ENCODE data around the gene FN3KRP. TPM values are rescaled to one million over a fixed set of nuclear protein-coding genes. Genes with fewer than 3 reads are reported as not detected.
A peak's percentile ranks its signal among the peaks of the same experiment; 100 is the strongest.
"Not testable (repeated sequence)": the region's sequence is repeated elsewhere in the genome, so short reads cannot be mapped to it uniquely, and the experiment has no call there.

FN3KRP gene
- total RNA-seq, 1 experiment from 2014 or later: 53.4 TPM

GRCh38 chr17:82734987-82735866, 18.7 kb downstream of the FN3KRP start, which contains the start of gene FN3K:
Gene FN3K, plus strand, starts transcription at chr17:82735615. Its CDS starts 22 bp downstream, at chr17:82735637.
- peak within 1 kb of the TSS; percentile 47 for H3K4me3 ChIP-seq
- H3K27me3 ChIP-seq (replicated peaks): no peaks in the 10 kb centered on the region
- peaks cover 25% of the 10 kb centered on the region for H3K9me3 ChIP-seq (replicated peaks)
- DNase-seq (ENCODE audit: low read depth in 1 of 2, low spot score in 2 of 2): peak in 1 of 2 experiments; percentile 58
- peaks cover 39% of the 10 kb centered on the region for H3K36me3 ChIP-seq
- peaks cover 6% of the 10 kb centered on the region for H3K4me1 ChIP-seq (replicated peaks)
- no peak within 1 kb of the TSS for H3K27ac ChIP-seq

GRCh38 chr17:82736511-82737185, 20.1 kb downstream of the FN3KRP start:
- no peak overlapping the region for H3K27ac ChIP-seq
- H3K4me3 ChIP-seq: no peak overlapping the region
- peaks cover 30% of the 10 kb centered on the region for H3K36me3 ChIP-seq
- peaks cover 6% of the 10 kb centered on the region for H3K4me1 ChIP-seq (replicated peaks)
- H3K27me3 ChIP-seq (replicated peaks): no peaks in the 10 kb centered on the region
- H3K9me3 ChIP-seq (replicated peaks): peaks cover 25% of the 10 kb centered on the region
- DNase-seq (ENCODE audit: low read depth in 1 of 2, low spot score in 2 of 2): no peak

GRCh38 chr17:82737967-82738877, 21.7 kb downstream of the FN3KRP start:
- peaks cover 15% of the 10 kb centered on the region for H3K9me3 ChIP-seq (replicated peaks)
- H3K27ac ChIP-seq: no peak overlapping the region
- no peak overlapping the region for H3K4me3 ChIP-seq
- no peaks in the 10 kb centered on the region for H3K27me3 ChIP-seq (replicated peaks)
- no peak for DNase-seq (ENCODE audit: low read depth in 1 of 2, low spot score in 2 of 2)
- peaks cover 14% of the 10 kb centered on the region for H3K36me3 ChIP-seq
- peaks cover 6% of the 10 kb centered on the region for H3K4me1 ChIP-seq (replicated peaks)

- no peak for DNase-seq (ENCODE audit: low read depth in 1 of 2, low spot score in 2 of 2)
- Histone ChIP-seq H3K9me3 (replicated peaks) (no peaks in the 10 kb centered on the region), H3K4me1 (replicated peaks) (no peaks in the 10 kb centered on the region), H3K27me3 (replicated peaks) (no peaks in the 10 kb centered on the region), H3K4me3 (no peak overlapping the region), H3K36me3 (no peaks in the 10 kb centered on the region), H3K27ac (no peak overlapping the region)
These were observed 24.6 kb downstream of the FN3KRP start for GRCh38 chr17:82740906-82741759.

GRCh38 chr17:82743344-82744219, 27.1 kb downstream of the FN3KRP start:
- Histone ChIP-seq H3K27me3 (replicated peaks) (no peaks in the 10 kb centered on the region), H3K9me3 (replicated peaks) (0 out of 2 replicates have a peak, but pooled peaks cover 2% of the 10 kb centered on the region), H3K4me1 (replicated peaks) (no peaks in the 10 kb centered on the region), H3K4me3 (no peak overlapping the region), H3K27ac (no peak overlapping the region), H3K36me3 (no peaks in the 10 kb centered on the region)
- no peak for DNase-seq (ENCODE audit: low read depth in 1 of 2, low spot score in 2 of 2)

- not testable (repeated sequence) for H3K36me3 ChIP-seq; H3K4me1 ChIP-seq (replicated peaks); H3K27ac ChIP-seq; H3K4me3 ChIP-seq; DNase-seq (ENCODE audit: low read depth in 1 of 2, low spot score in 2 of 2); H3K9me3 ChIP-seq (replicated peaks); H3K27me3 ChIP-seq (replicated peaks)
These were observed 28.2 kb downstream of the FN3KRP start for GRCh38 chr17:82744736-82745135.

- Histone ChIP-seq H3K4me1 (replicated peaks) (no peaks in the 10 kb centered on the region), H3K4me3 (no peak overlapping the region), H3K36me3 (no peaks in the 10 kb centered on the region), H3K27ac (no peak overlapping the region), H3K9me3 (replicated peaks) (peaks cover 9% of the 10 kb centered on the region), H3K27me3 (replicated peaks) (no peaks in the 10 kb centered on the region)
- no peak for DNase-seq (ENCODE audit: low read depth in 1 of 2, low spot score in 2 of 2)
These were observed 29.0 kb downstream of the FN3KRP start for GRCh38 chr17:82745524-82745923.

- Histone ChIP-seq H3K4me1 (replicated peaks) (peaks cover 11% of the 10 kb centered on the region; the same call in 1 of the 2 replicates), H3K36me3 (peaks cover 10% of the 10 kb centered on the region), H3K27ac (no peak overlapping the region), H3K4me3 (no peak overlapping the region), H3K27me3 (replicated peaks) (no peaks in the 10 kb centered on the region), H3K9me3 (replicated peaks) (peaks cover 11% of the 10 kb centered on the region)
- DNase-seq (ENCODE audit: low read depth in 1 of 2, low spot score in 2 of 2): no peak
These were observed 32.2 kb downstream of the FN3KRP start for GRCh38 chr17:82748756-82749155.

GRCh38 chr17:82750241-82750908, 33.9 kb downstream of the FN3KRP start:
- Histone ChIP-seq H3K27me3 (replicated peaks) (no peaks in the 10 kb centered on the region), H3K36me3 (peaks cover 10% of the 10 kb centered on the region), H3K4me1 (replicated peaks) (peaks cover 11% of the 10 kb centered on the region; the same call in 1 of the 2 replicates), H3K9me3 (replicated peaks) (peaks cover 11% of the 10 kb centered on the region), H3K27ac (no peak overlapping the region), H3K4me3 (no peak overlapping the region)
- DNase-seq (ENCODE audit: low read depth in 1 of 2, low spot score in 2 of 2): no peak

GRCh38 chr17:82751171-82751570, 34.7 kb downstream of the FN3KRP start:
- peak overlapping the region; percentile 51 for H3K4me3 ChIP-seq

GRCh38 chr17:82751571-82752370, 35.3 kb downstream of the FN3KRP start, which contains the start of gene TBCD:
Gene TBCD, plus strand, starts transcription at chr17:82752065. Its CDS starts 129 bp downstream, at chr17:82752194.
- DNase-seq (ENCODE audit: low read depth in 1 of 2, low spot score in 2 of 2): peak; percentile 91 to 97
- H3K27ac ChIP-seq: peak within 1 kb of the TSS; percentile 46; the same call in 1 of the 2 replicates
- no peaks in the 10 kb centered on the region for H3K27me3 ChIP-seq (replicated peaks)
- H3K4me3 ChIP-seq: peak within 1 kb of the TSS; percentile 98
- peaks cover 11% of the 10 kb centered on the region; the same call in 1 of the 2 replicates for H3K4me1 ChIP-seq (replicated peaks)
- peaks cover 11% of the 10 kb centered on the region for H3K9me3 ChIP-seq (replicated peaks)
- peaks cover 13% of the 10 kb centered on the region for H3K36me3 ChIP-seq

More at GRCh38 chr17:82751171-82751570, 34.7 kb downstream of the FN3KRP start:
- Histone ChIP-seq H3K27me3 (replicated peaks) (no peaks in the 10 kb centered on the region), H3K4me1 (replicated peaks) (peaks cover 11% of the 10 kb centered on the region; the same call in 1 of the 2 replicates), H3K9me3 (replicated peaks) (peaks cover 11% of the 10 kb centered on the region), H3K36me3 (peaks cover 10% of the 10 kb centered on the region), H3K27ac (no peak overlapping the region)
- DNase-seq (ENCODE audit: low read depth in 1 of 2, low spot score in 2 of 2): peak in 1 of 2 experiments; percentile 55

Data from SJSA1 (cell line).